DMS53 treated with DMSO at 0.1 percent for 48 hours (cell line): ENCODE results near the gene SYT1.
A peak's percentile ranks its signal among the peaks of the same experiment; 100 is the strongest.

Experiments used
- DNase-seq: peaks from one replicate; lab custom pipeline; 2025; ENCODE audit not compliant: unreplicated experiment; lab: John Stamatoyannopoulos, UW

The SYT1 gene

GRCh38 chr12:78891646-78892353, 27.2 kb downstream of the SYT1 start:
- DNase-seq, result no peak

DNA sequence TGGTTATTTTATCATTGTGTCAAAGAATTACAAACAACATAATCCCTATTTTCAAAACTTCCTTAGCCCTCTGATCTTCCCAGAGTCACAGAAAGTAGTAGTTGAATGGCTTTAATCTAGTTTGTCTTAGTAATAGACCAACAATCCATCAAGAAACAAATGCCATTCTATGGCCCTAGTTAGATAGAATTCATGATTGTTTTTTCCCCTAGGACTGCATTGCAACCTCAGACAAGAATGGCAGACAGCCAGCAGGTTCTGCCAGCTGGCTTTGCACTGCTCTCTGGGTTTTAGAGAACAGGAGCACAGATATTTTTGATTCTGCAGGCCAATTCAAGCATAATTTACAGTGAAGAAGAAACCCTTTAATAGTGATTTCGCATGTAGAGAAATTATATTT, 33.8 kb downstream of the SYT1 start:
- peak; percentile 22 for DNase-seq

DNA sequence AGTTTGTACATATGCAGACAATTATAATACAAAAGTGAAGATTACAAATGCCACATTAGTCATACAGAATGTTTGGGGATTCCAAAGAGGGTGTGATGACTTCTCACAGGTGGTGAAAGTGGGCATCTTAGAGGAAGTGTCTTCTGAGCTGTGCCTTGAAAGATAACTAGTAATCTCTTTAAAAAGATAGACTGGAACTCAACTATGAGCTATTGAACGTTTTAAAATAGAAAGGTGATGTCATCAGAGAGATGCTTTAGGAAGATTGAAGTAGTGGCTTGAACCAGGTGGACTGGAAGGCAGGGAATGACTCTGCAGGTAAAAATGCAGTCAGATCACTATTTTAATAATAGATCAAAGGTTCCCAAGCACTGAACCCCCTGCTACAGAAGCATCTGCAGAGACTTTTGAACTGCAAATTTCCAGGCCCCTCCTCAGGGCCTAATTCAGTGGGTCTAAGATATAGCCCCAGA, 50.3 kb downstream of the SYT1 start:
- DNase-seq, result peak; percentile 94

DNA sequence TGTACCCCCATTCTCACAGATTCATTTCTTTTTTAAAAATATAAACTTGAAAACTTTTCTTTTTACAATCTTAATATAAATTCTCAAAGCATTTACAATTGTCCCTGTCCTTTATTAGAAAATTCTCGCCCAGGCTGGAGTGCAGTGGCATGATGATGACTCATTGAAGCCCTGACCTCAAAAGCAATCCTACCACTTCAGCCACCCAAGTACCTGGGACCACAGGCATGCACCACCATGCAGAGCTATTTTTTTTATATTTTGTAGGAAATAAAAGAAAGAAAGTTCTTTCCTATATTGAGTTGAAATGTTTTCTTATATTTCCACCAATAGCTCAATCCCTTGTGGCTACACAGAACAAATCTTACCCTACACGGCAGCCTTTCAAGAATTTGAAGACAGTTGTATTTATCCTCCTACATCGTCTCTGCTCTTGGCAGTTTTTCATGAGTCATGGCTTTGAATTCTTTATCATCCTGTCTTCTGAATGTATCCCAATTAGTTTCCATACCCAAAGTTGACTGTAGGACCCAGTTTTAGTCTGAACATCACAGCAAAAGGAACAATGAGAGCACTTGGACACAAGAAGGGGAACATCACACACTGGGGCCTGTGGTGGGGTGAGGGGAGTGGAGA, 52.4 kb downstream of the SYT1 start:
- DNase-seq, result peak; percentile 61

DNA sequence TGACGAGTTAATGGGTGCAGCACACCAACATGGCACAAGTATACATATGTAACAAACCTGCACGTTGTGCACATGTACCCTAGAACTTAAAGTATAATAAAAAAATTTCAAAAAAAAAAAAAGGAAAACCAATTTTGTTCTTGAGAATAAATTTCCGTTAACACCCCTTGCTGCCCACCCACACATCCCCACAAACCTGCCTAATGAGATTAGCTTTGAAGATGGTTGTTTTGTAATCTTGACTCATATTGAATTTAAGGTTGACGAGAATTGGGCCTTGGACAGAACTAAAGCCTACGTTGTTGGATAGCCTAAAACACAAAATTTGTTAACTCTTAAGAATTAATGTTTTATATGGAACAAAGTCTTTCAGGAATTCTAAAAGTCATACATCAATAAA, 52.9 kb downstream of the SYT1 start:
- DNase-seq, result no peak

GRCh38 chr12:78918268-78918667, 53.7 kb downstream of the SYT1 start:
- no peak for DNase-seq

- peak; percentile 71 for DNase-seq
These were observed 63.9 kb downstream of the SYT1 start for GRCh38 chr12:78928200-78929074.

- DNase-seq, result no peak
These were observed 64.5 kb downstream of the SYT1 start for GRCh38 chr12:78929075-78929418.

DNA sequence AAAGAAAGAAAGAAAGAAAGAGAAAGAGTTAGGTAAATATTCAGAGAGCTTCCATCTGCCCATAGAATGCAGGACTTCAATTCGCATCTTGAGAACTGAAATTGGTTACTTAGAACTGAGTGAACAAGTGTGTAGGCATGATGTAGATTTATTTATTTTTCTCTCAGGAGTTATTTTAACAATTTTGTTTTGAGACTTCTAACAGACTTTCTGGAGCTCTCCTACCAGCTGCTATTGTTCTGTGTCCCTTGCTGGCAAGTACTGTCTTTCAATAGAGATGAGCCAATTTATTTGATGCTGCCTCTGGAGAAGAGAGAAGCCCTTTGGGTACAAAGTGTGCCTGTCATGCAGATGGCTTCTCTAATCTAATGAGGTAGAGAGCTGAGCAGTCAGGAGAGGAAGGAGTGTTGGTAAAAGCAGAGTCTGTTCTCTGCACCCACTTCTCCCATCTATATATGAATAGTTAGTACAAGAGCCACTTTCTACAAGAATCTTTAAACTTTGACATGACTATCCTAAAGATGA, 67.0 kb downstream of the SYT1 start:
- no peak for DNase-seq

DNA sequence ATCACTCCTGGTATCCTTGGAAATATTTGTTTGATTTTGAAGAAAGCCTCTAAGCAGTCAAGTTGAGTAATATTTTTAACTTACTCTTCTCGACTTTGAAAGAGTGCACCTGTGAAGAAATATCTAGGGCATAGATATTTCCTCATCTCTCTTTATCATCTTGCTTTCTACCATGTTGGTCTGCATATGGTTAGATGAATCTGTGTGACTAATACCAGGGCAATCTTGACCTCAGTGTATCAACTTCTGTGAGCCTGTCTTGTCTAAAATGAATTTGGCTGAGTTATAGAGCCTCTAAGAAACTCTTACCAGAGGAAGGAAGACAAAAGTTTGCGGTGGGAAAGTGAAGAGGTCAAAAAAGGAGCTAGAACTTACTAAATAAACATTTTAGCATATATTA, 68.4 kb downstream of the SYT1 start:
- no peak for DNase-seq

DNA sequence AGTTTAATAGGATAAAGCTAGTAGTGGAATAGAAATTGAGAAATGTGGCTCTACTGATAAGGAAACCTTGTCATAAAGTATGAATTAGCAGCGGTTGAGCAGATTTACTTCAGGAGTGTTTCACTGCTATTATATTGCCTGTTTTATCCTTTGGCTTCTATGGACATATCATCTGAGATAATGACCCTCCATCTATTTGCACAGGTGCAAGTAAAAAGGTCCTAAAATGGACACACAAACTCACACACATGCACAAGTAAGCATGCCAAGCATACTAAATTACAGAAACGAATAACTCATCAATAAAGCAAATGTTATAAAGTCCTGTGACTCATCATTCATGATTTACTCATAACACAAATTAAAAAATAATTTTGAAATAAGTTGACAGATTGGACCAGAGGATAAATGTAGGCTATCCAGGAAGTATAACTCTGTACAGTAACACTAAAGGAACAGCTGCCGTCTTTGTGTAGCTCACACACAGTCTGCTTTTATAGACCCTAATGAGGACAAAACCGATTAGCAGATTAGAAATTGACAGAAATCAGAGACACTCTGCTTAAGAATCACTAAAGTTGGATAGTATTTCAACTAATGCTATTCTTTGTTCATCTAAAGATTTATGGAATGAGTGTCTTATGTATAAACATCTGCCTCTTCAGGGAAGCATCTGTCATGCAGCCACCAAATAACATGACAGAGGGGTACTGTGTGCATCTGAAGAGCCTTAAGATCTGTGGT, 73.9 kb downstream of the SYT1 start:
- peak; percentile 93 for DNase-seq

DNA sequence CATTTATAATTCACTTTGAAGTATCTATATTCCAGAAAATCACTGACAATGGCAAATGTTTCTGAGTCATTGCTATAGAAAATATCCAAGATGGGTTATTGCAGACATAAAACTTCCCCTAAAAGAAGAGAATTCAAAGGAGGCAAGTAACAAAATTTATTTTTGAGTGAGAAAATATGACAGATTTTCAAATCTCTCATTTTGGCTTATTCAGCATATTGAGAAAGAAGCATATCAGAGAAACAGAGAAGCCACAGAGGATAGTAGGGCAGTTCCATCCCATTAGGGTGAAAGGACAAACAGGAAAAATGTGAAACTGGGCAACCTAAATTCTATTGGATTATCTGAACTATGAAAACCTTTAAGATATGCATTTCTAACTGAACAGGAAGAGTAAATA, 85.0 kb downstream of the SYT1 start:
- no peak for DNase-seq

- DNase-seq, result no peak
These were observed 87.4 kb downstream of the SYT1 start for GRCh38 chr12:78951803-78952551.

DNA sequence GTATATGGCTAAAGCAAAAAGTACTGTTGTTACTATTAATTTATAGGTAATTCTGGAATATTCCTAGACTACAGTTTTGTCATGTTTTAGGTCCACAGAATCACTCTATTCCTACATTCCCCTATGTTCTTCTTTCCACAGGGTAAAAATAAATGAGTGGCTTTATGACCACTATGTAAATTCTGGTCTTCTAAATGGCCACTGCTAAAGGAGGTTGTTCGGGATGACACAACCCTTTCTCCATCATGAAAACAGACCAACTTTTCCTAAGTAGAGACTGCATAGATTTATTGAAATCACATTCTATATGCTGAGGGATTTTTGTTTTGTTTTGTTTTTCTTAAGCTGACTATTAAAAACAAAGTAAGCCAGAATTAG, 88.0 kb downstream of the SYT1 start:
- no peak for DNase-seq

DNA sequence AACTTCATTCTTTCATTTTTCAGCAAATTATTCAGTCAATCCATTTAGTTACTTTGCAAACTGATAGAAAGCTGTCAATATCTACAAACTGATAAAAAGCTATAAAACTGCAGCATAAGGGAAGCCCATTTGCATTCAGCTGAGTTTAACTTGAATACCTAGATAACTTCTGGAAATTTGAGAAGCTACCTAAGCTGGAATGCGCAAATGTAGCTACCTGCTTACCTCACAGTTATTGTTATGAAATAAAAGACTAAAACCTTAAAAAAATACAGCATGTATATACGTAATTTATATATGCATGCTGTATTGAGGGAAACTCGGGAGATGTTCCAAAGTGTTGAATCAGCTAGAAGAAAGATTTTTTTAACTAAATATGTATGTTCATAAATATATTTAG, 94.4 kb downstream of the SYT1 start:
- no peak for DNase-seq

- DNase-seq, result no peak
These were observed 95.0 kb downstream of the SYT1 start for GRCh38 chr12:78959556-78959955.

GRCh38 chr12:78961171-78961570, 96.6 kb downstream of the SYT1 start:
- DNase-seq, result no peak

DNA sequence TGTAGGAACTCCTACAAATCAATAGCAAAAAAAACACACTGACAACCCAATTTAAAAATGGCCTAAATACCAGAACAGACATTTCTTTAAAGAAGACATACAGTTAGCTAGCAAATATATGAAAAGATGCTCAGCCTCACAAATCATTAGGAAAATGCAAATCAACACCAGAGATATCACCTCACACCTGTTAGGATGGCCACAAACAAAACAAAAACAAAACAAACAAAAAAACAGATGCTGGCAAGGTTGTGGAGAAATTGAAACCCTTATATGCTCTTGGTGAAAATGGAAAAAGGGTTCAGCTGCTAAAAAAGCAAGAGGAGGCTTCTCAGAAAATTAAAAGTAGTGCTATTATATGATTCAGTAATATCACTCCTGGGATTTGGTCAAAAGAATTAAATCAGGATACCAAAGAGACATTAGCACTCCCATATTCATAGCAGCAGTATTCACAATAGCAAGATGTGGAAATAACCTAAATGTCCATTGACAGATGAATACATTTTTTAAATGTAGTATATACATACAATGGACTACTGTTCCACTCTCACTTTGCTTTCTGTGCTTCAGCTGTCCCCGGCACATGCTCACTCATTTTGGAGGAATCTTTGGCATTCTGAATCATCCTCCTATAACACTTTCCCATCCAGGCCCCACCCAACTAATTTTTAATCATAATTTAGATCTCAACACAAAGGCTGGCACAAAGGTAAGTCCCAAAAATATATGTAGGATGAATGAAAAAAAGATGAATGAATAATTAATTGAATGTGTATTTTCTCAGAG, 99.1 kb downstream of the SYT1 start:
- no peak for DNase-seq

DNA sequence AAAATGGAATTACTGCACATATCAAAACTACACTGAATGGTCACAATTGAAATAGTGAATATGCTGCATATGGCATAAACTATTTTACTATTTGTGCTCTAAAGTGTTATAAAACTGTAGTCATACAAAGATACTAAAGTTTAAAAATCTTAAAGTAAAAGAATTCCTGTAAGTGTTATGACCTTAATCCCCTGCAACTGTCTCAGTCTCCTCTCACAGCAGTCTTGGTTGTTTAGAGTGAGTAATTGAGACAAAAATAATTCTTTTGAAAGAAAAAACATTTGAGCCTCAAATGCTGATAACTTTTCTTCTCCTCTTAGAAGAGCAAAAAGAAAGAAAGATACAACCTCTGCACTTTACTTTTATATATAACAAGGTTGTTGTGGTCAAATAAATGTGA, 99.9 kb downstream of the SYT1 start:
- no peak for DNase-seq

DNA sequence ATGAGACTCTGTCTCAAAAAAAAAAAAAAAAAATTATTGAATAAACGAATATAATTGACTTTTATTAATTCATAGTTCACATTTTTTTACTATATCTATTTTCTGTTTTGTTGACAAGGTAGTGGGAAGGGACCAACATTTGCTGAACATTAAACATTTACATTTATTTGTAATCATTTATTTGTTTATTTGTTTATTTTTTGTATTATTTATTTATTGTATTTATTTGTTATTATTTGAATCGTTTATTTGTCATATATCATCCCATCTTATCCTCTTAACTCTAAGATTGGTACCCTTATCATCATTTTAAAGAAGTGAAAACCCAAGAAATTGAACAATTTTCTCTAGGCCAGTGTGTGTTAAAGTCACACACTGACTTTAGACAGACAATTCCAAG, 101.5 kb downstream of the SYT1 start:
- no peak for DNase-seq
